Memory B cell (primary cell): ENCODE measurements around the gene ADCY3.
A peak's percentile ranks its signal among the peaks of the same experiment; 100 is the strongest.

ENCODE experiments used
- ATAC-seq: fragments of 150-1000 bp; cut with Tn5 transposase; 2 replicates; pipeline ENCODE4 v1.10.0; 2021; ENCODE audit warnings: low read depth, mild to moderate bottlenecking, moderate library complexity
- DNase-seq, 2 donors: peaks; one replicate each; pipeline ENCODE4 v3.0.0; 2022; ENCODE audit warnings: low spot score in 2 of 2
- H3K27ac Mint-ChIP-seq: one replicate; pipeline ENCODE4 v1.8.0; 2022; ENCODE audit warnings: mild to moderate bottlenecking, moderate library complexity, mixed read lengths
- H3K27me3 Mint-ChIP-seq: one replicate; pipeline ENCODE4 v1.8.0; 2022; ENCODE audit warnings: mixed read lengths
- H3K36me3 Mint-ChIP-seq: one replicate; pipeline ENCODE4 v1.8.0; 2022; ENCODE audit warnings: mild to moderate bottlenecking, mixed read lengths
- H3K4me1 Mint-ChIP-seq: one replicate; pipeline ENCODE4 v1.8.0; 2022; ENCODE audit warnings: mixed read lengths
- H3K4me3 Mint-ChIP-seq: one replicate; pipeline ENCODE4 v1.8.0; 2022; ENCODE audit warnings: mild to moderate bottlenecking, moderate library complexity, mixed read lengths
- H3K9me3 Mint-ChIP-seq: one replicate; pipeline ENCODE4 v1.8.0; 2022; ENCODE audit warnings: mixed read lengths

The ADCY3 gene

GRCh38 chr2:24920098-24920808 is at the start of gene ADCY3:
Gene ADCY3, minus strand, starts transcription at chr2:24920237. Its CDS starts 1,250 bp downstream, at chr2:24918987.
- H3K9me3 Mint-ChIP-seq, result no peaks in the 10 kb centered on the region

GRCh38 chr2:24969784-24970183 is 49.7 kb upstream of the ADCY3 start:
- Mint-ChIP-seq H3K27me3 (no peaks in the 10 kb centered on the region), H3K4me1 (peaks cover 10% of the 10 kb centered on the region), H3K9me3 (no peaks in the 10 kb centered on the region), H3K4me3 (no peak overlapping the region), H3K36me3 (peaks cover 9% of the 10 kb centered on the region), H3K27ac (no peak overlapping the region)
- ATAC-seq, result no peak
- DNase-seq, result no peak

More at GRCh38 chr2:24920098-24920808, at the start of gene ADCY3:
- ATAC-seq (peak; percentile 73), DNase-seq (peak; percentile 39 to 64)
- Mint-ChIP-seq H3K27me3 (no peaks in the 10 kb centered on the region), H3K36me3 (no peaks in the 10 kb centered on the region), H3K27ac (no peak within 1 kb of the TSS), H3K4me1 (peaks cover 19% of the 10 kb centered on the region), H3K4me3 (peak within 1 kb of the TSS; percentile 85)

- no peak overlapping the region for H3K27ac Mint-ChIP-seq
- DNase-seq, result no peak
- H3K27me3 Mint-ChIP-seq, result no peaks in the 10 kb centered on the region
- peaks cover under 1% of the 10 kb centered on the region for H3K9me3 Mint-ChIP-seq
- peaks cover 59% of the 10 kb centered on the region for H3K36me3 Mint-ChIP-seq
- H3K4me1 Mint-ChIP-seq, result peaks cover 4% of the 10 kb centered on the region
- no peak for ATAC-seq
- no peak overlapping the region for H3K4me3 Mint-ChIP-seq
These were observed 41.9 kb upstream of the ADCY3 start for GRCh38 chr2:24961903-24962302.

- H3K27me3 Mint-ChIP-seq, result no peaks in the 10 kb centered on the region
These were observed 39.7 kb upstream of the ADCY3 start for GRCh38 chr2:24959761-24960160.

GRCh38 chr2:24958411-24958935 is 38.4 kb upstream of the ADCY3 start:
- no peak overlapping the region for H3K4me3 Mint-ChIP-seq
- peaks cover 73% of the 10 kb centered on the region for H3K36me3 Mint-ChIP-seq
- H3K27ac Mint-ChIP-seq, result no peak overlapping the region
- ATAC-seq (no peak), DNase-seq (no peak)
- H3K9me3 Mint-ChIP-seq, result peaks cover 7% of the 10 kb centered on the region
- peaks cover 2% of the 10 kb centered on the region for H3K4me1 Mint-ChIP-seq
- no peaks in the 10 kb centered on the region for H3K27me3 Mint-ChIP-seq

More at GRCh38 chr2:24959761-24960160, 39.7 kb upstream of the ADCY3 start:
- Mint-ChIP-seq H3K4me1 (peaks cover 2% of the 10 kb centered on the region), H3K9me3 (peaks cover 7% of the 10 kb centered on the region), H3K36me3 (peaks cover 72% of the 10 kb centered on the region), H3K4me3 (no peak overlapping the region), H3K27ac (no peak overlapping the region)
- DNase-seq (no peak), ATAC-seq (no peak)

- Mint-ChIP-seq H3K27ac (no peak overlapping the region), H3K9me3 (peaks cover 7% of the 10 kb centered on the region), H3K27me3 (no peaks in the 10 kb centered on the region), H3K36me3 (peaks cover 75% of the 10 kb centered on the region), H3K4me1 (peaks cover 2% of the 10 kb centered on the region), H3K4me3 (no peak overlapping the region)
- no peak for DNase-seq
- no peak for ATAC-seq
These were observed 37.9 kb upstream of the ADCY3 start for GRCh38 chr2:24957976-24958375.

GRCh38 chr2:24957221-24957620 is 37.2 kb upstream of the ADCY3 start:
- H3K27me3 Mint-ChIP-seq, result no peaks in the 10 kb centered on the region
- ATAC-seq (no peak), DNase-seq (no peak)
- peaks cover 2% of the 10 kb centered on the region for H3K4me1 Mint-ChIP-seq
- peaks cover 74% of the 10 kb centered on the region for H3K36me3 Mint-ChIP-seq
- peaks cover 7% of the 10 kb centered on the region for H3K9me3 Mint-ChIP-seq
- no peak overlapping the region for H3K27ac Mint-ChIP-seq
- no peak overlapping the region for H3K4me3 Mint-ChIP-seq

- H3K36me3 Mint-ChIP-seq, result peaks cover 73% of the 10 kb centered on the region
- no peaks in the 10 kb centered on the region for H3K27me3 Mint-ChIP-seq
- peaks cover 2% of the 10 kb centered on the region for H3K4me1 Mint-ChIP-seq
- H3K4me3 Mint-ChIP-seq, result no peak overlapping the region
- no peak for DNase-seq
- no peak for ATAC-seq
- no peak overlapping the region for H3K27ac Mint-ChIP-seq
- peaks cover 7% of the 10 kb centered on the region for H3K9me3 Mint-ChIP-seq
These were observed 35.9 kb upstream of the ADCY3 start for GRCh38 chr2:24955921-24956320.

- no peak for ATAC-seq
- peaks cover 68% of the 10 kb centered on the region for H3K36me3 Mint-ChIP-seq
- H3K27ac Mint-ChIP-seq, result no peak overlapping the region
- no peaks in the 10 kb centered on the region for H3K27me3 Mint-ChIP-seq
- H3K9me3 Mint-ChIP-seq, result peaks cover 7% of the 10 kb centered on the region
- peaks cover 2% of the 10 kb centered on the region for H3K4me1 Mint-ChIP-seq
- H3K4me3 Mint-ChIP-seq, result no peak overlapping the region
- DNase-seq, result no peak
These were observed 35.2 kb upstream of the ADCY3 start for GRCh38 chr2:24955232-24955631.

GRCh38 chr2:24950102-24950501 is 30.1 kb upstream of the ADCY3 start:
- peaks cover 38% of the 10 kb centered on the region for H3K36me3 Mint-ChIP-seq
- H3K9me3 Mint-ChIP-seq, result peaks cover under 1% of the 10 kb centered on the region
- no peaks in the 10 kb centered on the region for H3K27me3 Mint-ChIP-seq
- no peaks in the 10 kb centered on the region for H3K4me1 Mint-ChIP-seq
- no peak overlapping the region for H3K4me3 Mint-ChIP-seq
- H3K27ac Mint-ChIP-seq, result no peak overlapping the region
- DNase-seq, result no peak
- ATAC-seq, result no peak

GRCh38 chr2:24948506-24948905 is 28.5 kb upstream of the ADCY3 start:
- H3K4me1 Mint-ChIP-seq, result no peaks in the 10 kb centered on the region
- no peaks in the 10 kb centered on the region for H3K27me3 Mint-ChIP-seq
- H3K9me3 Mint-ChIP-seq, result no peaks in the 10 kb centered on the region
- H3K36me3 Mint-ChIP-seq, result peaks cover 27% of the 10 kb centered on the region
- no peak for ATAC-seq
- no peak for DNase-seq
- H3K4me3 Mint-ChIP-seq, result no peak overlapping the region
- H3K27ac Mint-ChIP-seq, result no peak overlapping the region

- no peak for DNase-seq
- H3K36me3 Mint-ChIP-seq, result peaks cover 23% of the 10 kb centered on the region
- ATAC-seq, result no peak
- H3K4me1 Mint-ChIP-seq, result no peaks in the 10 kb centered on the region
- no peak overlapping the region for H3K4me3 Mint-ChIP-seq
- no peaks in the 10 kb centered on the region for H3K27me3 Mint-ChIP-seq
- no peaks in the 10 kb centered on the region for H3K9me3 Mint-ChIP-seq
- H3K27ac Mint-ChIP-seq, result no peak overlapping the region
These were observed 27.6 kb upstream of the ADCY3 start for GRCh38 chr2:24947561-24948157.

- Mint-ChIP-seq H3K27ac (no peak overlapping the region), H3K36me3 (peaks cover 14% of the 10 kb centered on the region), H3K4me1 (no peaks in the 10 kb centered on the region), H3K27me3 (peaks cover under 1% of the 10 kb centered on the region), H3K4me3 (no peak overlapping the region), H3K9me3 (no peaks in the 10 kb centered on the region)
- no peak for ATAC-seq
- no peak for DNase-seq
These were observed 25.9 kb upstream of the ADCY3 start for GRCh38 chr2:24945907-24946306.

GRCh38 chr2:24943427-24944053 is 23.5 kb upstream of the ADCY3 start:
- H3K9me3 Mint-ChIP-seq, result no peaks in the 10 kb centered on the region
- H3K36me3 Mint-ChIP-seq, result peaks cover 10% of the 10 kb centered on the region
- no peak for ATAC-seq
- H3K27me3 Mint-ChIP-seq, result peaks cover 1% of the 10 kb centered on the region
- no peak for DNase-seq
- H3K4me3 Mint-ChIP-seq, result no peak overlapping the region
- no peak overlapping the region for H3K27ac Mint-ChIP-seq
- no peaks in the 10 kb centered on the region for H3K4me1 Mint-ChIP-seq
